Tibial nerve (tissue), 4 donors: ENCODE results near the gene PCP4. TPM values are rescaled to one million over a fixed set of nuclear protein-coding genes. Genes with fewer than 3 reads are reported as not detected.

Source experiments
- DNase-seq, 2 donors: peaks; one replicate each; pipeline ENCODE4 v3.0.0-alpha.2; 2019; ENCODE audit warnings: low spot score in 2 of 2
- H3K27ac ChIP-seq, 4 donors: fragments of 200-600 bp; sonication (generic) in 3 of 4; one replicate each; pipeline ENCODE4 v1.5.1; 2017 to 2019; ENCODE audit warnings: mild to moderate bottlenecking in 1 of 4
- H3K27me3 ChIP-seq, 2 donors: fragments of 200-600 bp; sonication (generic) in 1 of 2; one replicate each; pipeline versions ENCODE4 v1.5.1 to v1.6.0; 2017 to 2019
- H3K36me3 ChIP-seq, 3 donors: fragments of 200-600 bp; sonication (generic); one replicate each; pipeline ENCODE4 v1.5.1; 2018 to 2019
- H3K4me1 ChIP-seq, 4 donors: fragments of 200-600 bp; sonication (generic) in 3 of 4; one replicate each; pipeline ENCODE4 v1.5.1; 2017 to 2019
- H3K4me3 ChIP-seq, 4 donors: fragments of 200-600 bp; sonication (generic) in 3 of 4; one replicate each; pipeline ENCODE4 v1.5.1; 2017 to 2019; ENCODE audit warnings: mild to moderate bottlenecking in 1 of 4, moderate library complexity in 1 of 4
- H3K9me3 ChIP-seq, 4 donors: fragments of 200-600 bp; sonication (generic) in 3 of 4; one replicate each; pipeline ENCODE4 v1.5.1; 2017 to 2019
- CTCF ChIP-seq, 5 experiments: fragments of 200-600 bp in 3 of 5; fragments of 450-650 bp in 2 of 5; sonication (generic) in 3 of 5; IDR thresholded peaks; one replicate each; pipeline ENCODE4 v1.5.1; 2016 to 2019; ENCODE audit warnings: antibody characterized with exemption in 5 of 5, mild to moderate bottlenecking in 3 of 5, moderate library complexity in 2 of 5
- EP300 ChIP-seq, 2 donors: sonication (generic); formaldehyde crosslinking; IDR thresholded peaks; one replicate each; pipeline ENCODE4 v1.6.1; 2017; ENCODE audit warnings: antibody characterized with exemption in 2 of 2, mild to moderate bottlenecking in 1 of 2
- POLR2A ChIP-seq, 2 donors: fragments of 450-650 bp; IDR thresholded peaks; one replicate each; pipeline ENCODE4 v1.6.1; 2017; ENCODE audit warnings: antibody characterized with exemption in 2 of 2, mild to moderate bottlenecking in 2 of 2, moderate library complexity in 2 of 2
- WGBS, 2 donors: methylation state at CpG; one replicate each; pipeline ENCODE4 v1.1.5; 2018; 5-methylcytosine and 5-hydroxymethylcytosine counted together
- total RNA-seq, 4 donors: library from RNA; depleted of rRNA; stranded (reverse); fragments of >200 nt; gene quantifications; one replicate each; pipeline ENCODE4 v1.1.0, GENCODE V29; 2016

Gene PCP4
- total RNA-seq, 4 donors from 2014 or later = 13.5 TPM; not detected in 3

GRCh38 chr21:39874206-39874605, 7.0 kb downstream of the PCP4 start:
- Histone ChIP-seq H3K36me3 (no peaks in the 10 kb centered on the region), H3K27me3 (no peaks in the 10 kb centered on the region), H3K9me3 (no peaks in the 10 kb centered on the region), H3K27ac (no peak overlapping the region), H3K4me1 (no peaks in the 10 kb centered on the region), H3K4me3 (no peak overlapping the region)
- no peak for DNase-seq
- TF ChIP-seq POLR2A (IDR thresholded peaks at IDR 0.05) = no peak
- no peak for TF ChIP-seq EP300 (IDR thresholded peaks at IDR 0.05)
- no peak for TF ChIP-seq CTCF (IDR thresholded peaks at IDR 0.05)
- 51 to 54% methylated on average over 8 of the region's 8 CpGs for WGBS, 2 donors

- Histone ChIP-seq H3K4me1 (no peaks in the 10 kb centered on the region), H3K27ac (no peak overlapping the region), H3K9me3 (no peaks in the 10 kb centered on the region), H3K27me3 (no peaks in the 10 kb centered on the region), H3K36me3 (no peaks in the 10 kb centered on the region), H3K4me3 (no peak overlapping the region)
- DNase-seq = no peak
- 84 to 90% methylated on average over 7 of the region's 7 CpGs for WGBS, 2 donors
- TF ChIP-seq CTCF (IDR thresholded peaks at IDR 0.05) (no peak), POLR2A (IDR thresholded peaks at IDR 0.05) (no peak), EP300 (IDR thresholded peaks at IDR 0.05) (no peak)
These were observed 7.5 kb downstream of the PCP4 start for GRCh38 chr21:39874759-39875158.

- WGBS, 2 donors = 57 to 58% methylated on average over 8 of the region's 8 CpGs
- no peaks in the 10 kb centered on the region for H3K4me1 ChIP-seq
- no peak for DNase-seq
- H3K27me3 ChIP-seq = no peaks in the 10 kb centered on the region
- H3K36me3 ChIP-seq = no peaks in the 10 kb centered on the region
- no peak for TF ChIP-seq CTCF (IDR thresholded peaks at IDR 0.05)
- no peak for TF ChIP-seq EP300 (IDR thresholded peaks at IDR 0.05)
- TF ChIP-seq POLR2A (IDR thresholded peaks at IDR 0.05) = no peak
- H3K27ac ChIP-seq = no peak overlapping the region
- H3K4me3 ChIP-seq = no peak overlapping the region
- no peaks in the 10 kb centered on the region for H3K9me3 ChIP-seq
These were observed 14.4 kb downstream of the PCP4 start for GRCh38 chr21:39881661-39882060.

- WGBS, 2 donors = 82 to 83% methylated on average over 13 of the region's 13 CpGs
- no peak overlapping the region for H3K27ac ChIP-seq
These were observed 15.1 kb downstream of the PCP4 start for GRCh38 chr21:39882151-39882838.

More at GRCh38 chr21:39882151-39882838, 15.1 kb downstream of the PCP4 start:
- TF ChIP-seq CTCF (IDR thresholded peaks at IDR 0.05) (no peak), EP300 (IDR thresholded peaks at IDR 0.05) (no peak), POLR2A (IDR thresholded peaks at IDR 0.05) (no peak)
- no peaks in the 10 kb centered on the region for H3K4me1 ChIP-seq
- no peak overlapping the region for H3K4me3 ChIP-seq
- H3K9me3 ChIP-seq = no peaks in the 10 kb centered on the region
- H3K36me3 ChIP-seq = no peaks in the 10 kb centered on the region
- DNase-seq = no peak
- H3K27me3 ChIP-seq = no peaks in the 10 kb centered on the region
